IMR-90 (cell line): ENCODE results near the gene APBB1IP. TPM values are rescaled to one million over a fixed set of nuclear protein-coding genes. Genes with fewer than 3 reads are reported as not detected.

Experiments used
- ATAC-seq: fragments of 200-7000 bp; cut with Tn5 transposase; 2 replicates; pipeline ENCODE4 v1.9.1; 2020; ENCODE audit warnings: low read depth, mild to moderate bottlenecking, moderate library complexity
- BruUV-seq: library from RNA; stranded (reverse); fragments of 400-500 nt; replicated peaks from 2 replicates; lab custom pipeline; 2021; lab: Mats Ljungman, UMichigan
- CTCF ChIA-PET: fragments of 300-600 bp; formaldehyde crosslinking; extraction: SDS; loops from one replicate; lab custom pipeline; 2021; ENCODE audit warnings: antibody characterized with exemption; lab: Yijun Ruan, JAX
- POLR2A ChIA-PET: fragments of 300-600 bp; sonication (Branson Sonifier 250); formaldehyde crosslinking; loops from one replicate; lab custom pipeline; 2022; ENCODE audit warnings: antibody characterized with exemption; ENCODE audit not compliant: unreplicated experiment; lab: Charles Lee
- DNase-seq: peaks from one replicate; pipeline ENCODE4 v3.0.0; 2013
- H2AFZ ChIP-seq: replicated peaks from 2 replicates; pipeline ENCODE3; 2013; ENCODE audit warnings: low read length, mild to moderate bottlenecking; ENCODE audit not compliant: poor library complexity
- H2AK5ac ChIP-seq: 2 replicates; pipeline ENCODE4 v1.6.1; 2013; ENCODE audit warnings: low read depth, low read length, inconsistent platforms
- H2AK9ac ChIP-seq: replicated peaks from 2 replicates; pipeline ENCODE3; 2013; ENCODE audit warnings: mild to moderate bottlenecking, low read depth, low read length, moderate library complexity; ENCODE audit not compliant: poor library complexity
- H2BK120ac ChIP-seq: 2 replicates; pipeline ENCODE4 v1.6.1; 2013; ENCODE audit warnings: low read depth, low read length, inconsistent platforms
- H2BK15ac ChIP-seq: 3 replicates; pipeline ENCODE4 v1.6.1; 2013; ENCODE audit warnings: low read depth, low read length, inconsistent platforms
- H2BK20ac ChIP-seq: 2 replicates; pipeline ENCODE4 v1.6.1; 2013; ENCODE audit warnings: low read depth, mild to moderate bottlenecking, inconsistent platforms, low read length, moderate library complexity
- H2BK5ac ChIP-seq: 2 replicates; pipeline ENCODE4 v1.6.1; 2013; ENCODE audit warnings: mild to moderate bottlenecking, low read depth, low read length, inconsistent platforms; ENCODE audit not compliant: poor library complexity, severe bottlenecking
- H3K14ac ChIP-seq: replicated peaks from 2 replicates; pipeline ENCODE4 v1.6.1; 2013; ENCODE audit warnings: low read depth, low read length, inconsistent platforms
- H3K18ac ChIP-seq: 2 replicates; pipeline ENCODE4 v1.6.1; 2013; ENCODE audit warnings: low read depth, low read length, control low read depth
- H3K23ac ChIP-seq: 2 replicates; pipeline ENCODE4 v1.6.1; 2013; ENCODE audit warnings: low read depth, low read length, inconsistent platforms
- H3K27ac ChIP-seq: 2 replicates; pipeline ENCODE4 v1.5.1; 2013; ENCODE audit warnings: mild to moderate bottlenecking, control low read depth, low read length; ENCODE audit not compliant: insufficient read depth
- H3K27me3 ChIP-seq: 2 replicates; pipeline ENCODE4 v1.6.1; 2013; ENCODE audit warnings: low read length; ENCODE audit not compliant: control insufficient read depth, insufficient read depth
- H3K36me3 ChIP-seq: 2 replicates; pipeline ENCODE4 v1.6.1; 2013; ENCODE audit warnings: low read length, mixed read lengths; ENCODE audit not compliant: control insufficient read depth, insufficient read depth
- H3K4ac ChIP-seq: 2 replicates; pipeline ENCODE4 v1.6.1; 2013; ENCODE audit warnings: low read depth, low read length, inconsistent platforms
- H3K4me1 ChIP-seq: 2 replicates; pipeline ENCODE4 v1.6.1; 2013; ENCODE audit warnings: low read length, mixed read lengths; ENCODE audit not compliant: control insufficient read depth, insufficient read depth
- H3K4me2 ChIP-seq: 2 replicates; pipeline ENCODE4 v1.6.1; 2013; ENCODE audit warnings: low read depth, mild to moderate bottlenecking, control low read depth, low read length, moderate library complexity
- H3K4me3 ChIP-seq: 2 replicates; pipeline ENCODE4 v1.5.1; 2013; ENCODE audit warnings: low read depth, mild to moderate bottlenecking, control low read depth, low read length, moderate library complexity; ENCODE audit not compliant: insufficient read depth
- H3K56ac ChIP-seq: 2 replicates; pipeline ENCODE4 v1.6.1; 2013; ENCODE audit warnings: low read length, inconsistent platforms; ENCODE audit not compliant: insufficient read depth; ENCODE audit errors: extremely low read depth
- H3K79me1 ChIP-seq, 2 experiments: 2 replicates each; pipeline ENCODE4 v1.6.1; 2013; ENCODE audit warnings: low read length in 2 of 2, inconsistent platforms in 1 of 2, low read depth in 1 of 2
- H3K9ac ChIP-seq: 2 replicates; pipeline ENCODE4 v1.6.1; 2013; ENCODE audit warnings: low read depth, low read length, control low read depth
- H3K9me1 ChIP-seq: 2 replicates; pipeline ENCODE4 v1.6.1; 2013; ENCODE audit warnings: low read length, inconsistent platforms; ENCODE audit not compliant: insufficient read depth
- H3K9me3 ChIP-seq: 2 replicates; pipeline ENCODE4 v1.6.1; 2013; ENCODE audit warnings: low read length; ENCODE audit not compliant: control insufficient read depth, insufficient read depth
- H4K20me1 ChIP-seq: 2 replicates; pipeline ENCODE4 v1.6.1; 2013; ENCODE audit warnings: low read length, inconsistent platforms; ENCODE audit not compliant: insufficient read depth
- H4K5ac ChIP-seq: 2 replicates; pipeline ENCODE4 v1.6.1; 2013; ENCODE audit warnings: mild to moderate bottlenecking, low read depth, low read length, control low read depth
- H4K8ac ChIP-seq, 2 experiments: 2 replicates each; pipeline ENCODE4 v1.6.1; 2013; ENCODE audit warnings: low read depth in 2 of 2, low read length in 2 of 2, control low read depth in 1 of 2, inconsistent platforms in 1 of 2
- H4K91ac ChIP-seq: 2 replicates; pipeline ENCODE4 v1.6.1; 2013; ENCODE audit warnings: low read depth, low read length, inconsistent platforms; ENCODE audit not compliant: insufficient read depth
- BHLHE40 ChIP-seq: fragments of 150-350 bp; IDR thresholded peaks from 2 replicates; pipeline ENCODE4 v1.6.1; 2016; ENCODE audit warnings: mild to moderate bottlenecking, low read depth, low read length
- CEBPB ChIP-seq: IDR thresholded peaks from 2 replicates; pipeline ENCODE4 v1.6.1; 2012; ENCODE audit warnings: low read depth, low read length, improper control_type of control experiment
- CHD1 ChIP-seq: IDR thresholded peaks from 2 replicates; pipeline ENCODE4 v1.6.1; 2012; ENCODE audit warnings: low read depth, low read length, improper control_type of control experiment
- CTCF ChIP-seq: conservative IDR thresholded peaks from 2 replicates; pipeline ENCODE4 v1.5.1; 2012; ENCODE audit warnings: mild to moderate bottlenecking, low read depth, low read length, improper control_type of control experiment
- ELK1 ChIP-seq: fragments of 150-350 bp; IDR thresholded peaks from 2 replicates; pipeline ENCODE4 v1.6.1; 2016; ENCODE audit warnings: low read depth, mild to moderate bottlenecking, low read length, moderate library complexity, borderline replicate concordance
- FOS ChIP-seq: fragments of 150-350 bp; IDR thresholded peaks from 2 replicates; pipeline ENCODE4 v1.6.1; 2016; ENCODE audit warnings: low read depth, low read length
- MAFK ChIP-seq: IDR thresholded peaks from 2 replicates; pipeline ENCODE4 v1.6.1; 2012; ENCODE audit warnings: low read depth, low read length, improper control_type of control experiment
- MAZ ChIP-seq: IDR thresholded peaks from 2 replicates; pipeline ENCODE4 v1.6.1; 2012; ENCODE audit warnings: low read depth, mild to moderate bottlenecking, low read length, improper control_type of control experiment, moderate library complexity, borderline replicate concordance
- MXI1 ChIP-seq: IDR thresholded peaks from 2 replicates; pipeline ENCODE4 v1.6.1; 2012; ENCODE audit warnings: low read depth, mild to moderate bottlenecking, low read length, moderate library complexity, borderline replicate concordance
- NFE2L2 ChIP-seq: fragments of 150-350 bp; IDR thresholded peaks from 2 replicates; pipeline ENCODE4 v1.6.1; 2016; ENCODE audit warnings: low read depth, mild to moderate bottlenecking, low read length
- POLR2A ChIP-seq: IDR thresholded peaks from 2 replicates; pipeline ENCODE4 v1.6.1; 2012; ENCODE audit warnings: mild to moderate bottlenecking, low read depth, low read length
- RCOR1 ChIP-seq: IDR thresholded peaks from 2 replicates; pipeline ENCODE4 v1.6.1; 2012; ENCODE audit warnings: mild to moderate bottlenecking, low read length, improper control_type of control experiment; ENCODE audit not compliant: insufficient replicate concordance
- RFX5 ChIP-seq: IDR thresholded peaks from 2 replicates; pipeline ENCODE4 v1.8.0; 2012; ENCODE audit warnings: low read depth, mild to moderate bottlenecking, low read length, moderate library complexity
- SMC3 ChIP-seq: fragments of 150-350 bp; IDR thresholded peaks from 2 replicates; pipeline ENCODE4 v1.6.1; 2016; ENCODE audit warnings: low read depth, mild to moderate bottlenecking, antibody characterized with exemption, low read length, moderate library complexity
- USF2 ChIP-seq: fragments of 150-350 bp; IDR thresholded peaks from 2 replicates; pipeline ENCODE4 v1.6.1; 2017; ENCODE audit warnings: mild to moderate bottlenecking, antibody characterized with exemption, low read length, low read depth
- WGBS, 2 experiments: methylation state at CpG; one replicate each; pipeline versions ENCODE4 v1.1.5 to v1.1.7; 2013; ENCODE audit warnings: missing lambda C conversion rate in 2 of 2; ENCODE audit not compliant: insufficient read length in 1 of 2; ENCODE audit errors: extremely low coverage in 2 of 2; 5-methylcytosine and 5-hydroxymethylcytosine counted together
- dilution Hi-C: fragments of 300-500 bp; cut with HindIII; formaldehyde crosslinking; loops from one replicate; pipeline ENCODE4 v1.14.3; 2018; ENCODE audit warnings: low sequenced_read_pairs; ENCODE audit not compliant: unreplicated experiment
- in situ Hi-C: fragments of 300-500 bp; cut with MboI; formaldehyde crosslinking; loops from 3 replicates; pipeline ENCODE4 v1.14.3; 2019; ENCODE audit warnings: low sequenced_read_pairs, inconsistent platforms, mixed read lengths
- intact Hi-C: fragments of 100-400 bp; cut with micrococcal nuclease; formaldehyde crosslinking; loops from 2 replicates; pipeline ENCODE4 v1.10.0; 2022
- polyA plus RNA-seq, 3 experiments: library from polyadenylated mRNA; depleted of rRNA; stranded (reverse); fragments of >200 nt; gene quantifications; 2 replicates each; pipeline ENCODE4 v1.2.3, GENCODE V29; 2012; ENCODE audit warnings: low replicate concordance in 1 of 3
- total RNA-seq: library from RNA; depleted of rRNA; stranded (reverse); fragments of >200 nt; gene quantifications from 2 replicates; pipeline ENCODE4 v1.2.3, GENCODE V29; 2012

Gene APBB1IP
- total and polyA plus RNA-seq, 2 of the 4 experiments (the other 2 are of a cell fraction): not detected

- Histone ChIP-seq H3K9me3 (peaks cover 12% of the 10 kb centered on the region; the same call in 1 of the 2 replicates), H3K9ac (no peak overlapping the region), H4K91ac (no peak overlapping the region), H3K4me2 (no peak overlapping the region), H3K9me1 (no peaks in the 10 kb centered on the region), H2BK20ac (no peak overlapping the region), H4K8ac (no peak overlapping the region), H2AFZ (no peak overlapping the region), H2BK120ac (no peak overlapping the region), H2BK5ac (no peak overlapping the region), H3K23ac (no peak overlapping the region), H3K79me1 (no peaks in the 10 kb centered on the region), H3K4me1 (no peaks in the 10 kb centered on the region), H4K20me1 (no peaks in the 10 kb centered on the region), H3K27ac (no peak overlapping the region), H3K14ac (no peak overlapping the region), H2AK9ac (no peak overlapping the region), H3K27me3 (no peaks in the 10 kb centered on the region), H3K4ac (no peak overlapping the region), H2AK5ac (no peak overlapping the region), H3K36me3 (no peaks in the 10 kb centered on the region), H3K18ac (no peak overlapping the region), H3K4me3 (no peak overlapping the region), H4K5ac (no peak overlapping the region), H2BK15ac (no peak overlapping the region), H3K56ac (no peak overlapping the region)
- DNase-seq (no peak), ATAC-seq (no peak)
- in situ Hi-C loops (no loop called here), dilution Hi-C loops (no loop called here), intact Hi-C loops (no loop called here)
- no TSS peak for BruUV-seq
- ChIA-PET CTCF (no interaction called here), POLR2A (no interaction called here)
- 76% methylated on average over 22 of the region's 26 CpGs; no CpG with 5 or more reads in 1 of the 2 experiments for WGBS, 2 experiments
- TF ChIP-seq RCOR1 (no peak), NFE2L2 (no peak), BHLHE40 (no peak), MXI1 (no peak), USF2 (no peak), SMC3 (no peak), MAFK (no peak), MAZ (no peak), FOS (no peak), CEBPB (no peak), POLR2A (no peak), ELK1 (no peak), CTCF (no peak), CHD1 (no peak), RFX5 (no peak)
Measured at GRCh38 chr10:26579256-26580063, 141.3 kb downstream of the APBB1IP start.
